Kidney epithelial cell (primary cell): ENCODE results near the gene GLT8D1. TPM values are rescaled to one million over a fixed set of nuclear protein-coding genes. Genes with fewer than 3 reads are reported as not detected.
A peak's percentile ranks its signal among the peaks of the same experiment; 100 is the strongest.

ENCODE experiments used
- DNase-seq: peaks from one replicate; pipeline ENCODE4 v3.0.0-alpha.2; 2010; ENCODE audit warnings: low read depth
- H3K27me3 ChIP-seq: 2 replicates; pipeline ENCODE4 v1.6.0; 2011; ENCODE audit warnings: low read length; ENCODE audit not compliant: control insufficient read depth, insufficient read depth
- H3K36me3 ChIP-seq: 2 replicates; pipeline ENCODE4 v1.5.1; 2011; ENCODE audit warnings: low read length; ENCODE audit not compliant: control insufficient read depth, insufficient read depth
- H3K4me3 ChIP-seq: 2 replicates; pipeline ENCODE4 v1.5.1; 2011; ENCODE audit warnings: low read depth, mild to moderate bottlenecking, control low read depth, low read length
- CTCF ChIP-seq: IDR thresholded peaks from 2 replicates; pipeline ENCODE4 v1.5.1; 2011; ENCODE audit warnings: mild to moderate bottlenecking, moderate library complexity, low read length, control low read depth, inconsistent platforms; ENCODE audit not compliant: insufficient read depth, poor library complexity, severe bottlenecking
- total RNA-seq: library from RNA; depleted of rRNA; stranded (reverse); fragments of >200 nt; gene quantifications from 2 replicates; pipeline ENCODE4 v1.2.3, GENCODE V29; 2015

The GLT8D1 gene
- total RNA-seq, 1 donor from 2014 or later, result 40.9 TPM

- TF ChIP-seq CTCF, result no peak
- DNase-seq, result no peak
These were observed 228 bp downstream of the GLT8D1 start for GRCh38 chr3:52705438-52705687.

GRCh38 chr3:52704611-52705437, 767 bp downstream of the GLT8D1 start:
- no peak for DNase-seq
- Histone ChIP-seq H3K27me3 (no peaks in the 10 kb centered on the region), H3K36me3 (no peaks in the 10 kb centered on the region), H3K4me3 (peak overlapping the region; percentile 88)
- TF ChIP-seq CTCF, result no peak

More at GRCh38 chr3:52705438-52705687, 228 bp downstream of the GLT8D1 start:
- no peaks in the 10 kb centered on the region for H3K27me3 ChIP-seq
- H3K4me3 ChIP-seq, result peak overlapping the region; percentile 88
- H3K36me3 ChIP-seq, result no peaks in the 10 kb centered on the region

- DNase-seq, result no peak
- no peaks in the 10 kb centered on the region for H3K36me3 ChIP-seq
- no peak overlapping the region for H3K4me3 ChIP-seq
- H3K27me3 ChIP-seq, result no peaks in the 10 kb centered on the region
- no peak for TF ChIP-seq CTCF
These were observed 2.2 kb downstream of the GLT8D1 start for GRCh38 chr3:52703341-52703740.

- H3K27me3 ChIP-seq, result no peaks in the 10 kb centered on the region
- TF ChIP-seq CTCF, result no peak
- peaks cover 2% of the 10 kb centered on the region for H3K36me3 ChIP-seq
- no peak for DNase-seq
- H3K4me3 ChIP-seq, result no peak overlapping the region
These were observed 8.0 kb downstream of the GLT8D1 start for GRCh38 chr3:52697632-52697965.

GRCh38 chr3:52696830-52697631, 8.6 kb downstream of the GLT8D1 start:
- H3K4me3 ChIP-seq, result no peak overlapping the region
- peaks cover 2% of the 10 kb centered on the region for H3K36me3 ChIP-seq
- no peaks in the 10 kb centered on the region for H3K27me3 ChIP-seq
- no peak for TF ChIP-seq CTCF
- DNase-seq, result no peak
